SHP77 (cell line): ENCODE measurements around the gene TRIB2.

Experiments used
- DNase-seq, 2 experiments: peaks; one replicate each; lab custom pipeline; 2025; lab: John Stamatoyannopoulos, UW

TRIB2 gene

DNA sequence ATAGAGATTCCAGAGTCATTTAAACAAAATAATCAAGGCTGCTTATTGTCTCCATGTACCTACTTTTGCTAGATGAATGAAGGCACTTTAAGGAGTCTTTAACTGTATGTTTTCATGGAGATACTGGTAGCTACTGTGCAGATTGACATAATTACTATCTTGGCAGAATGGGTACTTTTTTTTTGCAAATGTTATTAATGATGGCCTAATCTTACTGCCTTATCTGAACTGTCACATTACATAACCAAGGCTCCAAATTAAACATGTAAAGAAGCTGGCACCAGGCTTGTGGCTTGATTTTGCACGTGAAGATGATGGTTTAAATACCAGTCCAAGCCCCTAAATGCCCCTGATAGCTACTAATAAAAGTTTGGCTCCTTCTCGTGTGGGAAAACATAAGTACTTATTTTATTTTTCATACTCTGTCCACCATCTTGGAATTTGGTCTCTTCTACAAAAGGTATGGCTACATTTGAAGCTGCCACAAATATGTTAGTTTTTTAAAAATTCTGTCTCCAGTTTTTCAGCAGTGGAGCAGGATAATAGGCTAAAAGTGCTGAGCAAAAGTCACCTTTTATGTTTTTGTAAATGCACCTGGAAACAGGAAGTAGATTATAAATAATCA, 4.1 kb downstream of the TRIB2 start:
- DNase-seq, result no peak

GRCh38 chr2:12721566-12722446, 5.1 kb downstream of the TRIB2 start:
- no peak for DNase-seq

DNA sequence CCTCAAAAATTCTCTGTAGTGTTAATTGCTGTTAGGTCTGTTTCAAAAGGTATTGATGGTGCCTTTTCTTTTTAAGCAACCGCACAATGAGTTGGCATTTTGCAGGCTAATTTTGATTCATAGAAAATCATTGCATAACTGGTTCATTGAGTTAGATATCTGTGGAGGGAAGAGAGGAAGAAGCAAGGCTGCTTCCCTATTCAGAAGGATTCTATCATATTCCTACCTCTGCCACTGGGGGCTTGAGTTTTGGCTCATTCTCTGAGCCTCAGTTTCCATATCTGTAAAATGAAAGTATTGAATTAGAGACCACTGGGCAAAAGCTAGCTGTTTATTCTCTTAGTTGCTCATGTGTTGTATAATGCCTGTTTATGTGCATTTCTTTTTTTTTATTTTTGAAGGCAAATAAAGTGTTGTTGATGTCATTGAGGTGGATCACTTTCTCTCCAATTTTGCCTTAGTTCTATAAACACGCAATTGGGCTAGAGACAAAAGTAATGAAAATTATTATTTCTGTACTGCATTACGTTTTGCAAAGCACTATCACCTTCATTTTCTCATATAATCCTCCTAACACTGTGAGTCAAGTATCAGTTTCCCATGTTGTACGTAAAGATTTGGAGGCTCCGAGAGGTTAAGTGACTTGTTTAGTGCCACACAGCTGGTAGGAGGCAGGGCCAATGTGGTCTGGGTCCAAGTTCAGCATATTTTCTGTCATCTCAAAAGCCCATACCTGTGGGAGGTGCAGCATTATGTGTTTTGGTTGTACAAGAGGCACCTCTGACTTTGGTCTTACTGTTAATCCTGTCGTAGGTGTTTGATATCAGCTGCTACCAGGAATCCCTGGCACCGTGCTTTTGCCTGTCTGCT, 5.9 kb downstream of the TRIB2 start:
- no peak for DNase-seq

GRCh38 chr2:12723736-12724463, 7.2 kb downstream of the TRIB2 start:
- no peak for DNase-seq

DNA sequence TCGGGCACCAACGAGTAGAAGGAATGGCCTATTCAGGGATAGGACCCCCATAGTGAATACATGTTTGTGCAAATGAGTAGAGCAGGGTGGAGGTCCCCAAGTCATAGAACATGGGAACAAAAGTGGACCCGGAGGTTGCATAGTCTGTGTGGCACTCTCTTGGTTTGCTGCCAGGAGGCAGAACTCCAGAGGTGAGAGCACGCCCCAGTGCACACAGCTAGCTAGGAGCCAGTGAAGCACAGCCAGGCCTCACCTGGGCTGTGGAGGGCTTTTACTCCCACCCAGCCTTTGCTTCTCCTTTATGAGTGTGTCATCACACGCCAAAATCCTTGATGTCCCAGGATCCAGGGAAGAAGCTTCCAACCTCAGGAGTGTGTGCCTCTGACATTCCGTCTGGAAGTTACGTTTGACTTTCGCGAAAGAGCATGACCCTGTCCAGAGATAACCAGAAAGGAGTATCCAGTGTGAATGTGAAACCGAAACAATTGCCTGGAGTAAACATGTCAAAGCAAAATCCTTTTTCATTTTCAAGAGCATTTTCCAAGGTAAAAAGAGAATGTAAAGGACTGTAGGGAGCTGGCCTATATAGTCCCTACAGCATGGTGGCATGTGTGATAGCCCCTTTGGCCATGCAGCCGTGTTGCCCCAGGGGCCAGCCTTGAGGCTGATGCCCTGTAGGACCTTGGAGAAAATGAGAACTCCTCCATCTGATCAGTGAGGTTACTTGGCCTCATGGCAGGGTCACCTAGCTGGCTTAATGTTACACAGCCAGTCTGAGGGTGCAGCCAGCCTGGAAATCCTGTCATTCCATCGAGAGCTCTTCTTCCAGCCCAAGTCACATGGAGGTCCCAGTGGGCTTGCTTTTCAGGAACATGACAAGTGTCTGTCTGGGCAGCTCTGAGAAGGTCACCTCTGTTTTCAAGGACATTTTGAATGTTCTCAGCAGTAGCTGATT, 8.8 kb downstream of the TRIB2 start:
- no peak for DNase-seq

DNA sequence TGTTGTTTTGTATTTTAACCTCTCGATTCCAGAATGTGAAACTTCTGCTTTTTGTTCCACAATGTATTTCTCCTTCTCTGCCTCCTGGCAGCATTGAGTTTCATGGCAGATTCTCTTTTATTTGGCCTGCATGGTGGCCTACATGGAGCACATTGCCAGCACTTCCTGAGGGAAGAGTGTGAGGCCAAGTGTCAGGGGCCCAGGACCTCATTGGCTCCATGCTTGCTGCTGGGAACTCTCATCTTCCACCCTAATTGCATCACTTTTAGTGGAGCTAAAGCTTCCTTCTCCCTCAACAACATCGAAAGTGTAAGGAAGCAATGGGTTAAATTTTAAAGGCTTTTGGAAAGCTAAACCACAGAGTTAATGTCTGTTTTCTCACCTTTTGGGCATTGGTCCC, 9.5 kb downstream of the TRIB2 start:
- no peak for DNase-seq

- DNase-seq, result no peak
These were observed 10.3 kb downstream of the TRIB2 start for GRCh38 chr2:12727065-12727464.

DNA sequence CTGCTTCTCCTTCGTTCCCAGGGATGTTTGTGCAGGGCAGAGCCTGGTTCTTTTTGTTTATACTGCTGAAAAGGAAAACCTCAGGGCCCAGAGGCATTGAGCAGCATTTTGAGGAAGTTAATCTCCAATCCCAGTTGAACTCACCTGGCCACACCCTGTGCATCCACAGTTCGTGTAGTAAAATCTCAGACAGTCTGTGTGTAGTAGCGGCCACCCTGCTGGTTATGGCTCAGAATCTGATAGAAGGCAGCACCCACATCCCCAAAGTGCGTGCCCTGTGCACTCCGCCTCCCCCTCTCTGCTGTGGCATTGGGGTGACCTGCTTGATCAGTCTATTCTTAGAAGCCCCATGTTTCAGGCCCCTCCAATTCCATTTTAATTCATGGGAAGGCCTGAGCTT, 10.9 kb downstream of the TRIB2 start:
- DNase-seq, result no peak

GRCh38 chr2:12728221-12728777, 11.6 kb downstream of the TRIB2 start:
- DNase-seq, result peak in 1 of 2 experiments; percentile 25

DNA sequence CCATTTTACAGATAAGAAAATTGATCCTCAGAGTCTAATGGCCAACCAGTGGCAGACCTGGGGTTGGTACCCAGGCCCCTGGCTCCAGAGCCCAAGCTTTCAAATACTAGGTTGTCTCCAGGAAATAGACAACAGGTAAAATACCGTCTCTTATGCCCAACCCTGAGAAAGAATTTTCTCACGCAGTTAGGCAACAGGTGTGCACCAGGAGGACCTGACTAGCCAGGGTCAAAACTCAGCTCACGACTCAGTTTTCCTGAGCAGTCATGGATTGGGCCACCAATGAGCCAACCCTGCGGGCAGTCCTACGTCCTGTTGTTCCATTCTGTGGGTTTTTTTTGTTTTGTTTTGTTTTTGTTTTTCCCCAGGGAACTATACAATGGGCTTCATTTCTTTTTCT, 13.5 kb downstream of the TRIB2 start:
- no peak for DNase-seq

GRCh38 chr2:12731701-12732280, 15.1 kb downstream of the TRIB2 start:
- DNase-seq, result no peak

DNA sequence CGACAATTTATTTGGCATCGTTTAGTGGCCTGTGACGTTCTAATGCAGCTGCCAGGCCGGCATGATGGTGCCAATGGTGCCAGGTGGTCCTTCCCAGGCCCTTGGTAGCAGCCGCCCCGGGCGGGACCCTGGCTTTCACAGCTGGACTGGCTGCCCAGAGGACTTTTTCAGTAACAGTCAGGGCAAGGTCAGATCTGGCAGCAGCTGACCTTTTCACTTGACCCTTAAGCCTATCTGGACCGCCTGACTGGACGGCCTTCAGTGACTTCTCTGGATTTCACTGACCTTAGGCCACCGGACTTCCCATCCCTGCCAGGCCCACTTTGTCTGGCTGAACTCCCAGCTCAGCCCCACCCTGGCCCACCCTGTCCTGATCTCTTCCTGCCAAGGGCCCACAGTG, 15.9 kb downstream of the TRIB2 start:
- no peak for DNase-seq

DNA sequence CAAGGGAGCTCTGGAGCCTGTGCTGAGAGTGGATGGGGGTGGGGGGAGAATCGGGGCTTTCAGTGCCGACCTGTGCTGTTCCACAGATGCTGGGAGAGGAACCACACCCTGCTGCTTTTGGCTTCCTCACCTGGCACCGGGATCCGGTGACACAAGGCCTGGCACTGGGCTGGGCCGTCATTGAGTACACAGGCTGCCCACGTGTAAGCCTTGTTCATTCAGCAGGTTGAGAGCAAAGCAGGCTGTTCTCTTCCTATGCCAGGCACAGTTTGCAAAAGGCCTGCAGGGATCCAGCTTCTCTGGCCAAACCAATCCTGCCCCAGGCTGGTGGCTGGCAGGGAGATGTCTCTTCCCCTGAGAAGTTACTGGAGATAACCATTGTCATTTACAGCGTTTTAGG, 17.1 kb downstream of the TRIB2 start:
- no peak for DNase-seq

DNA sequence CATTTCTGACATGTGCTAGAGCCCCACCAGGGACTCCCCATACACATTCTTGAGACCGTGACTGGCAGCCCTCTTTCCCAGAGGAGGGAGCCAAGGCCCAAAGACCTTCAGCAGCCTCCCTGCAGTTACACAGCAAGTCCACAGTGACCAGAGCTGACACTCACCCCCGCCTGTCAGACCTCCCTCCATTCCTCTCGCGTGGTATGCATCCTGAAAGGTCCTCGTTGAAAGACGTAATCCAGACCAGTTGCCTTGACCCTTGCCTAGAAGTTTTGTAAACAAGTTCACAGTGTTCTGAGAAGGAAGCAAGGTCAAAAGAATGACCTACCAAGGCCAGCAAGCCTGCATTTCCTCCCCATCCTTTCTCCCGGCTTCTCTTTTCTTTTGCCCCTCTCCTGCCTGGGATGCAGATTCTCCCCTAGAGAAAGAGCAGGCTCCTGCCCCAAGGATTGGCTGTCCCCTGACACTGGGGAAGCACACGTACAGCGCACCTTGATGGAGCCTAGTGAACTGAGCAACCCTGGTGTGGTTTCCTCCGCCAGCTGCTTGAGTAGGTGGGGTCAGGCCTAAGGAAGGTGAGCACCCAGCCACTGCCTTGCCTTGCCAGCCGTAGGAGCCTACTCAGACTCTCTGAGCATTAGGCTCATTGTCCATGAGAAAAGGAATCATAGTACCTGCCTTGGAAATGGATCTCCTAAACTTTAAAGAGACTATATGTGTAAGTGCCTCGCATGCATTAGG, 18.3 kb downstream of the TRIB2 start:
- no peak for DNase-seq

GRCh38 chr2:12737297-12737696, 20.6 kb downstream of the TRIB2 start:
- DNase-seq, result no peak

DNA sequence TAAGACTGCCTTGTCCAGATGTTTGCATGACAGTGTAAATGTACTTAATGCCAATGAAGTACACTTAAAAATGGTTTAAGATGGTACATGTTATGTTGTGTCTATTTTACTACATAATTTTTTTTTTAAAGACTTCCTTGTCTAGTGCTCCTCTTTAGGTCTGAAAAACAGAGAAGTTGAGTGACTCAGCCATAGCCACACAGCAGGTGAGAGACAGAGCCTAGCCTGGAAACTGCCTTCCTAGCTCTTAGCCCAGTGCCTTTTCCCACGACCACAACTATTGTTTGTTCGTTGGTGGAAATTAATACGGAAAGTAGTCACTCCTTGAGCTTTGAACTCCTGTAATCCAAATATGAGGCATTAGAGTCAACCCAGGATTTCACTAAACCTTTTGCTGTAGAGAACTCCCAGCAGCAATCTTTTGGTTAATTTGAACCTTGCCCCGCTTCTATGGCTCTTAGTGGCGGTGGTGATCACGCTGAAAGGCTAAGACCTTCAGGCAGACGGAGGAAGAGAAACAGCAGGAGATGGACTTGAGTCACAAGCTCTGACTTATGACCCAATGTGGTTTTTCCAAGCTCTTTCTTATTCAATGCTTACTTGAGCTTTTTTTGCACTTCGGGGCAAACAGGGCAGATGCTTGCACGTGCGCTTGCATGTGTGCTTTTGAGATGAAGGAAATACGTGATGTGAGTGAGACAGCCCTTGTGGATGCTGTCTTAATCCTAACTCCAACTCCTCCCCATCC, 21.2 kb downstream of the TRIB2 start:
- DNase-seq, result no peak

DNA sequence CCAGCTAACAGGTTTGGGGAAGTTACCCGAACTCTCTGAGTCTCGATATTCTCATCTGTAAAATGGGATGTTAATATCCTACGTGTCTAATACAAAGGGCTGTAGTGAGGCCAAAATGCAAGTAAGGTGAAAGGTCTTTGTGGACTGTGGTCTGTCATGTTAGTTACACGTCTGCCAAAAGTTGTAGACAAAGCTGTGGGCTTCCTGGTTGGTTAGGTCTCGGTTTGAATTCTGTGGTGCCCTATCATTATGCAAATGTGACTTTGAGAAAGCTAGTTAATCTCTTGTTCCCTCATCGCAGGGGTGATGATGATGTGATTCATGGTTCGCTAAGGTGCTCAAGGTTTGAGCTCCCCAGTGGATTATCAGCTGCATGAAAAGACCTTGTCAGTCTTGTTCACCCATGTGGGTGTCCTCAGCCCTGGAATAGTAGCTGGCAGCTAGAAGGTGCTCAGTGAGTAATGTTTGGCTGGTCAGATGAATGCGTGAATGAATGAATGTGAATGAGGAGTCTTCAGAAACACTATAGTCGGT, 23.1 kb downstream of the TRIB2 start:
- no peak for DNase-seq

DNA sequence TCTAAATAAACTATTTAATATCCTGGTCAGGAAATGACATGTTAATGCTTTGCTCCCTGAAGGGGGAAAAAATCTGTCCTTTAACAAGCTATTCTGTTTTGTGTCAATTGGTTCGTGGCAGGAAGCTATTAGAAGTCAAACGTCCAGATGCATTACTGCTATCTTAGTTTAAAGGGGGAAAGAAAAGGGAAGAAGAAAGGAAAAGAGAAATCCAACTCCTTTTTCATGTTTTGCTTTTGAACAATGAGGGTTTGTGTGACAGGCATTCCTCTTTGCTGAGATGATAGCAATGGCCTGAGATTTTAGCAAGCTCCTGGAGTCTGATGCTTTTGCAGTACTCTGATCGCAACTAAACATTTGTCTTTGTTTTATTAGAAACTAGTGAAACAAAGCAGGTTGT, 24.6 kb downstream of the TRIB2 start:
- no peak for DNase-seq
